DND-41 (cell line): ENCODE data around the gene LMF2.

ENCODE experiments used
- EZH2 ChIP-seq: IDR thresholded peaks from 3 replicates; pipeline ENCODE4 v1.6.1; 2012; ENCODE audit warnings: borderline replicate concordance, low read depth, mild to moderate bottlenecking, moderate library complexity, low read length, inconsistent platforms; ENCODE audit not compliant: severe bottlenecking
- TF ChIP-seq, protein P1 (sequence below): IDR thresholded peaks from 2 replicates; pipeline ENCODE4 v1.5.1; 2012; ENCODE audit warnings: borderline replicate concordance, low read length, moderate library complexity, mild to moderate bottlenecking; ENCODE audit not compliant: poor library complexity, severe bottlenecking; ENCODE audit errors: extremely low read depth

DNA sequence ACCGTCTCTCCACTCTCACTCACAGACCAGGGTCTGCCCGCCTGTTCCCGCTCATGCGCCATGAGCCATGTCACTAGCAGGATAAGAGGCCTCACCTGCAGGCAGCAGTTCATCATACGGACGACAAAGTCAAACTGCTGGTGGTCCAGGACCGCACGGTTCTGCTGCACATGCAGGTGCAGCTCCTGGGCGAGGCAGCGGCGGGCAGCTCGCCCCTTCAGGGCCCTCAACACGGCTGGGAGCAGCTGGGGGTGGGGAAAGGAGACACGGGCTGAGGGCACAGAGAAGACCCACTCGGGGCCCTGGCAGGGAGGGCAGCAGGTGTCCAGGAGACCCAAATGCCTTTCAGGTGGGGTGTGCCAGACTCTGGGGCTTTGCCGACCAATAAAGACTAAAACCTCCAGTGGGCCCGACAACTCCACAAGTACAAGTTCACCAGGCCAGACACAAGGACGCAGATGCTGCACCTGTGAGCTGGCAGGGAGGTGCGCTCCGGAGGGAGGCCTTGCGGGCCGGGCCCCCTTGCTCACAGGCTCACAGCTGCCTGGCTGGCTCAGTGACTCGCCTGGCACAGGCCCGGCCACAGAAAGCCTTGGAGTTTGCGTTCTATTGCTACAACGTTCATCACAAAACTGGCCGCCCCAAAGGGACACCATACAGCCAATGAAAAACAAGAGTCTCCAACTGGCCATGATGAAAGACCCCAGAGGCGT is 44.2 kb downstream of the LMF2 start:
- TF ChIP-seq, protein P1, sequence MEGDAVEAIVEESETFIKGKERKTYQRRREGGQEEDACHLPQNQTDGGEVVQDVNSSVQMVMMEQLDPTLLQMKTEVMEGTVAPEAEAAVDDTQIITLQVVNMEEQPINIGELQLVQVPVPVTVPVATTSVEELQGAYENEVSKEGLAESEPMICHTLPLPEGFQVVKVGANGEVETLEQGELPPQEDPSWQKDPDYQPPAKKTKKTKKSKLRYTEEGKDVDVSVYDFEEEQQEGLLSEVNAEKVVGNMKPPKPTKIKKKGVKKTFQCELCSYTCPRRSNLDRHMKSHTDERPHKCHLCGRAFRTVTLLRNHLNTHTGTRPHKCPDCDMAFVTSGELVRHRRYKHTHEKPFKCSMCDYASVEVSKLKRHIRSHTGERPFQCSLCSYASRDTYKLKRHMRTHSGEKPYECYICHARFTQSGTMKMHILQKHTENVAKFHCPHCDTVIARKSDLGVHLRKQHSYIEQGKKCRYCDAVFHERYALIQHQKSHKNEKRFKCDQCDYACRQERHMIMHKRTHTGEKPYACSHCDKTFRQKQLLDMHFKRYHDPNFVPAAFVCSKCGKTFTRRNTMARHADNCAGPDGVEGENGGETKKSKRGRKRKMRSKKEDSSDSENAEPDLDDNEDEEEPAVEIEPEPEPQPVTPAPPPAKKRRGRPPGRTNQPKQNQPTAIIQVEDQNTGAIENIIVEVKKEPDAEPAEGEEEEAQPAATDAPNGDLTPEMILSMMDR: no peak
- TF ChIP-seq EZH2: no peak
